ENCODE results near the gene ARHGAP32. TPM values are rescaled to one million over a fixed set of nuclear protein-coding genes. Genes with fewer than 3 reads are reported as not detected.
A peak's percentile ranks its signal among the peaks of the same experiment; 100 is the strongest.
"Not testable (repeated sequence)": the region's sequence is repeated elsewhere in the genome, so short reads cannot be mapped to it uniquely, and the experiment has no call there.

The ARHGAP32 gene
- total RNA-seq, 1 experiment from 2014 or later, result 7.9 TPM

GRCh38 chr11:129155745-129156144 is 36.4 kb downstream of the ARHGAP32 start:
- Histone ChIP-seq H3K27me3 (no peaks in the 10 kb centered on the region), H3K4me3 (no peak overlapping the region), H3K4me1 (no peaks in the 10 kb centered on the region), H3K27ac (no peak overlapping the region), H3K36me3 (no peaks in the 10 kb centered on the region), H3K9me3 (replicated peaks) (no peaks in the 10 kb centered on the region)
- no peak for DNase-seq

GRCh38 chr11:129148487-129148886 is 43.6 kb downstream of the ARHGAP32 start:
- Histone ChIP-seq H3K4me1 (no peaks in the 10 kb centered on the region), H3K4me3 (no peak overlapping the region), H3K27me3 (no peaks in the 10 kb centered on the region), H3K9me3 (replicated peaks) (no peaks in the 10 kb centered on the region), H3K36me3 (no peaks in the 10 kb centered on the region), H3K27ac (no peak overlapping the region)
- no peak for DNase-seq

GRCh38 chr11:129146191-129146590 is 45.9 kb downstream of the ARHGAP32 start:
- H3K4me3 ChIP-seq, result no peak overlapping the region
- no peaks in the 10 kb centered on the region for H3K9me3 ChIP-seq (replicated peaks)
- no peaks in the 10 kb centered on the region for H3K27me3 ChIP-seq
- H3K27ac ChIP-seq, result no peak overlapping the region
- no peaks in the 10 kb centered on the region for H3K4me1 ChIP-seq
- no peak for DNase-seq
- no peaks in the 10 kb centered on the region for H3K36me3 ChIP-seq

- DNase-seq, result no peak
- Histone ChIP-seq H3K27ac (no peak overlapping the region), H3K9me3 (replicated peaks) (no peaks in the 10 kb centered on the region), H3K4me3 (no peak overlapping the region), H3K4me1 (no peaks in the 10 kb centered on the region), H3K27me3 (no peaks in the 10 kb centered on the region), H3K36me3 (no peaks in the 10 kb centered on the region)
Measured at GRCh38 chr11:129145276-129145675, 46.8 kb downstream of the ARHGAP32 start.

- Histone ChIP-seq H3K36me3 (no peaks in the 10 kb centered on the region), H3K27ac (no peak overlapping the region), H3K4me1 (no peaks in the 10 kb centered on the region), H3K4me3 (no peak overlapping the region), H3K9me3 (replicated peaks) (no peaks in the 10 kb centered on the region), H3K27me3 (no peaks in the 10 kb centered on the region)
- no peak for DNase-seq
Measured at GRCh38 chr11:129144256-129144655, 47.9 kb downstream of the ARHGAP32 start.

GRCh38 chr11:129143335-129143734 is 48.8 kb downstream of the ARHGAP32 start:
- peak; percentile 80 for DNase-seq

GRCh38 chr11:129141748-129142523 is 50.2 kb downstream of the ARHGAP32 start:
- no peaks in the 10 kb centered on the region for H3K27me3 ChIP-seq
- no peak for DNase-seq

More at GRCh38 chr11:129143335-129143734, 48.8 kb downstream of the ARHGAP32 start:
- Histone ChIP-seq H3K4me3 (peak overlapping the region; percentile 42), H3K9me3 (replicated peaks) (no peaks in the 10 kb centered on the region), H3K4me1 (no peaks in the 10 kb centered on the region), H3K36me3 (no peaks in the 10 kb centered on the region), H3K27ac (peak overlapping the region; percentile 92), H3K27me3 (no peaks in the 10 kb centered on the region)

GRCh38 chr11:129131316-129131715 is 60.8 kb downstream of the ARHGAP32 start:
- Histone ChIP-seq H3K27ac (no peak overlapping the region), H3K9me3 (replicated peaks) (no peaks in the 10 kb centered on the region), H3K4me1 (no peaks in the 10 kb centered on the region), H3K36me3 (no peaks in the 10 kb centered on the region), H3K27me3 (no peaks in the 10 kb centered on the region), H3K4me3 (no peak overlapping the region)
- no peak for DNase-seq

More at GRCh38 chr11:129141748-129142523, 50.2 kb downstream of the ARHGAP32 start:
- no peaks in the 10 kb centered on the region for H3K9me3 ChIP-seq (replicated peaks)
- no peaks in the 10 kb centered on the region for H3K36me3 ChIP-seq
- no peak overlapping the region; the same call in 1 of the 2 replicates for H3K27ac ChIP-seq
- no peak overlapping the region for H3K4me3 ChIP-seq
- no peaks in the 10 kb centered on the region for H3K4me1 ChIP-seq

- not testable (repeated sequence) for H3K27me3 ChIP-seq; H3K36me3 ChIP-seq; H3K9me3 ChIP-seq (replicated peaks); DNase-seq; H3K4me1 ChIP-seq; H3K4me3 ChIP-seq; H3K27ac ChIP-seq
Measured at GRCh38 chr11:129128881-129129620, 63.1 kb downstream of the ARHGAP32 start.

GRCh38 chr11:129119036-129119435 is 73.1 kb downstream of the ARHGAP32 start:
- Histone ChIP-seq H3K4me3 (no peak overlapping the region), H3K27ac (no peak overlapping the region), H3K4me1 (no peaks in the 10 kb centered on the region; the same call in 1 of the 2 replicates), H3K36me3 (no peaks in the 10 kb centered on the region), H3K27me3 (no peaks in the 10 kb centered on the region), H3K9me3 (replicated peaks) (no peaks in the 10 kb centered on the region)
- DNase-seq, result no peak

GRCh38 chr11:129117595-129118350 is 74.4 kb downstream of the ARHGAP32 start:
- DNase-seq, result peak; percentile 31 to 69
- Histone ChIP-seq H3K36me3 (no peaks in the 10 kb centered on the region), H3K27me3 (no peaks in the 10 kb centered on the region), H3K4me3 (no peak overlapping the region), H3K9me3 (replicated peaks) (no peaks in the 10 kb centered on the region), H3K4me1 (no peaks in the 10 kb centered on the region; the same call in 1 of the 2 replicates), H3K27ac (no peak overlapping the region)

GRCh38 chr11:129115652-129116586 is 76.2 kb downstream of the ARHGAP32 start:
- Histone ChIP-seq H3K27me3 (no peaks in the 10 kb centered on the region), H3K27ac (peak overlapping the region; percentile 12; the same call in 1 of the 2 replicates), H3K4me3 (no peak overlapping the region), H3K4me1 (no peaks in the 10 kb centered on the region; the same call in 1 of the 2 replicates), H3K36me3 (no peaks in the 10 kb centered on the region), H3K9me3 (replicated peaks) (no peaks in the 10 kb centered on the region)
- DNase-seq, result peak in 1 of 2 experiments; percentile 8

GRCh38 chr11:129109701-129110100 is 82.4 kb downstream of the ARHGAP32 start:
- DNase-seq, result no peak
- H3K4me1 ChIP-seq, result no peaks in the 10 kb centered on the region
- no peak overlapping the region for H3K4me3 ChIP-seq
- H3K9me3 ChIP-seq (replicated peaks), result no peaks in the 10 kb centered on the region
- H3K36me3 ChIP-seq, result no peaks in the 10 kb centered on the region
- no peaks in the 10 kb centered on the region for H3K27me3 ChIP-seq
- no peak overlapping the region for H3K27ac ChIP-seq

GRCh38 chr11:129106788-129107187 is 85.3 kb downstream of the ARHGAP32 start:
- H3K27ac ChIP-seq, result no peak overlapping the region

More at GRCh38 chr11:129106788-129107187, 85.3 kb downstream of the ARHGAP32 start:
- H3K4me1 ChIP-seq, result no peaks in the 10 kb centered on the region
- H3K27me3 ChIP-seq, result no peaks in the 10 kb centered on the region
- H3K4me3 ChIP-seq, result no peak overlapping the region
- DNase-seq, result no peak
- no peaks in the 10 kb centered on the region for H3K36me3 ChIP-seq
- H3K9me3 ChIP-seq (replicated peaks), result no peaks in the 10 kb centered on the region

Data from SJCRH30 (cell line).